Limb (tissue), 2 donors: ENCODE results near the gene LMBR1.
"Not testable (repeated sequence)": the region's sequence is repeated elsewhere in the genome, so short reads cannot be mapped to it uniquely, and the experiment has no call there.

Source experiments
- DNase-seq, 2 donors: peaks; one replicate each; pipeline ENCODE4 v3.0.0-alpha.2; 2016; ENCODE audit errors: extremely low spot score in 2 of 2

LMBR1 gene

DNA sequence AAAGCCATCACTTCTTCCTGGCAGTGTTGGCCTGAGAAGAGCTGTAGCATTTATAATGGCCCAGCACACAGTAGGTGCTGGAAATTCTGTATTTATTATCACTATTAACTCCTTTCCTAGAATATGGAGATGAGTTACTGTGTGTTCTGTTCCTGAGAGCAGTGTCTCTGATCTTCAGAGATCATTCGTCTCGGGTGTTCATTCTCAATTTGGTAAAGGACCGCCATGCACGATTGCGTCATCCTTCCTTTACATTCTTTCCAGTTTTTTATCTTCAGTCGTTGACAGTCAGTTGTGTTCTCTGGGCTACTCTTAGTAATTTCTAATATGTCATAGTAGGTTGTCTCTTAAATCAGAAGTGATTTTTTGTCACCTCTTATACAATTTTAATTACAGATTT is 233.8 kb downstream of the LMBR1 start:
- DNase-seq = no peak

DNA sequence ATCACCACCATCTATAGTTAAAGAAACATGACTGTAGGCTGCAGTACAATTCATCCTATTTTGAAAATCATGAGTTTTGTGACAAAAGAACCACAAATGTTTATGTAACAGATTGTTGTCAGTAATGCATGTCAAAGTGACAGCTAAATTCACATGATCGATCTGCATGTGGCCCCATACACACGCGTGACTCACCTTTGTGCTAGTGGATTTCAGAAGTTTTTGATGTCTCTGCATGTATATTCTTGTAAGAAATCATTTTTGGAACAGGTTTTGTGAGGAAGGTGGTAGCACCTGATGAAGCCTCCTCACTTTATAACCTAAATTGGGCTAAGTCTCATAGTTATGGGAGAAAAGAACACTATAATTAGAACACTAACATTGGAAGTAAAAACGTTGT is 235.3 kb downstream of the LMBR1 start:
- DNase-seq = no peak

- DNase-seq = no peak
Observed at GRCh38 chr7:156656598-156656997, 236.4 kb downstream of the LMBR1 start.

GRCh38 chr7:156655983-156656382 is 237.0 kb downstream of the LMBR1 start:
- DNase-seq = no peak

- DNase-seq = no peak
Observed at GRCh38 chr7:156655251-156655650, 237.7 kb downstream of the LMBR1 start.

DNA sequence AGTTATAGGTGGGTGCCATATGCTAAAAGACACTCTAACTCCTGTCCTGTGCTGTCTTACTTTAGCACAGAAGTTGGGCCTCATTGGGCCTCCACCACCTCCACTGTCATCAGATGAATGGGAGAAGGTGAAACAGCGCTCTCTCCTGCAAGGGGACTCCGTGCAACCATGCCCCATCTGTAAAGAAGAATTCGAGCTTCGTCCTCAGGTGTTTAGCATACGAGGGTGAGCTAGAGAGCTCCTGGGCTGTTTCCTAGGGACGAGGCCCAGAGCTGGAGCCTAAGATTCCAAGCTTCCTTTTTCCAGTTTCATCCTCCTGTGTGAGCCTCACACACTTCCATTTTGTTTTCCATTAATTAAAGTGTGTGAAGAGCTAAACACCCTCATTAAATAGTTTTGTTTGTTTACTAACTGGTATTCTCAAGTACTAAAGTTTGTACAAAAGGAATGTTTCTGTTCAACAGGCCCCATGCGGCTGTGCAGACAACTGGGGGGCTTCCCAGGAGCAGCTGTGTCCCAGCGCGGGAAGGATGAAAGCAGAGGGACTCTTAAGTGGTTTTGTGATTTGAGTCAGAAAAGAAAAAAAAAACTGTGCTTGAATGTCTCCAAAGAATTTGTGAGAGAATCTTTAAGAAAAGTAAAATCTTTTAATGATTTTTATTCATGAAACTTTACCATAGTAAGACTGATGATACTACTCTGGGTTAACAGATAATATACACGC is 238.3 kb downstream of the LMBR1 start:
- no peak for DNase-seq

DNA sequence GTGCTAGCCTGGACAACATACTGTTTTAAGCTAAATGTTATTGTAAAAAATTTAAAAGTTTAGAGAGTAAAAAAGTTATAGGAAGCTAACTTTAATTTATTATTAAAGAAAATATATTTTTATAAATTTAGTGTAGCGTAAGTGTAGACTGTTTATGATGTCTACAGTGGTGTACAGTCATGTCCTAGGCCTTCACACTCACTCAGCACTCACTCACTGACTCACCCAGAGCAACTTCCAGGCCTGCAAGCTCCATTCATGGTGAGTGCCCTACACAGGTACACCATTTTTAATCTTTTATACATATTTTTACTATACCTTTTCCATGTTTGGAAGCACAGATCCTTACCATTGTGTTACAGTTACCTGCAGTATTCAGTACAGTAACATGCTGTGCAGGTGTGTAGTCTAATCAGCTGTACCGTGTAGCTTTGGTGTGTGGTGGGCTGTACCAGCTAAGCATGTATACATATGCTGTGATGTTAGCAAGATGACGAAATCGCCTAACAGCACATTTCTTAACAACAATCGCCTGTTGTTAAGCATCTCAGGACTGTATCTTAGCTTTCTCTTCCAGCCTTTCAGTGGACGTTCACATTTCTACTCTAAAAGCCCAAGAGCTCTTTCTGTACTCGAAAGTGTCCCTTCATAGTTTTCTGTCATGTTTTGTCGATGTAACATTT is 240.0 kb downstream of the LMBR1 start:
- DNase-seq = no peak

GRCh38 chr7:156651474-156651873 is 241.5 kb downstream of the LMBR1 start:
- no peak for DNase-seq

GRCh38 chr7:156650042-156650441 is 242.9 kb downstream of the LMBR1 start:
- DNase-seq = no peak

- not testable (repeated sequence) for DNase-seq
Observed at GRCh38 chr7:156647330-156647729, 245.7 kb downstream of the LMBR1 start.

DNA sequence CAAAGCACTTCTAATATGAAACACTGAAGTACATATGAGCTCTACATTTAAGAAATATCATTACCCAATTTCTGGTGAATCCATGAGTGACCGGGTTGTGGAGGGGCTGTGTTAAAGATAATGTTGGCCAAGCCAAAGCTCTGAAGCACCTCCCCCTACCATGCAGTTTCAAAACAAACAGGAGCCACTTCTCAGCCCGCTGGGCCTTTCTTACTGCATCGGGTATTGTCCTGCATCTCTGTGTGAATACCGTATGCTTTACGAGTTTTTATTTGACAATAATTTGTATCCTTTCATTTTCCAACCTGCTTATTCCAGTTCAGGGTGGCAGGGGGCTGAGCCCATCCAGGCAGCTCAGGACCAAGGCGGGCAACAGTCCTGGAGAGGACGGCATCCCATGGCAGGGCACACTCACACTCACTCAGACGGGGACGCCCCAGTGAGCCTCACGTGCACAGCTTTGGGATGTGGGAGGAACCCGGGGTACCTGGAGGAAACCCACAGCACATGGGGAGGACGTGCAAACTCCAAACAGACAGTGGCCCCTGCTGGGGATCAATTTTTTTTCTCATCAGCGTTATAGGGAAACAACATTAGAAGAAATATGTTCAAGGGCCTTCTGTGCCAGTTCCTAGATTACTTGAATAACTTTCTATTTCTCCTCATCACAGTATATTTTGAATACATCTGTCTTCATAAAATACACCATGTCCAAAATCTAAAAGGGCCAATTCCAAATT is 250.5 kb downstream of the LMBR1 start:
- no peak for DNase-seq

- DNase-seq = no peak
Observed at GRCh38 chr7:156640949-156641485, 252.0 kb downstream of the LMBR1 start.

DNA sequence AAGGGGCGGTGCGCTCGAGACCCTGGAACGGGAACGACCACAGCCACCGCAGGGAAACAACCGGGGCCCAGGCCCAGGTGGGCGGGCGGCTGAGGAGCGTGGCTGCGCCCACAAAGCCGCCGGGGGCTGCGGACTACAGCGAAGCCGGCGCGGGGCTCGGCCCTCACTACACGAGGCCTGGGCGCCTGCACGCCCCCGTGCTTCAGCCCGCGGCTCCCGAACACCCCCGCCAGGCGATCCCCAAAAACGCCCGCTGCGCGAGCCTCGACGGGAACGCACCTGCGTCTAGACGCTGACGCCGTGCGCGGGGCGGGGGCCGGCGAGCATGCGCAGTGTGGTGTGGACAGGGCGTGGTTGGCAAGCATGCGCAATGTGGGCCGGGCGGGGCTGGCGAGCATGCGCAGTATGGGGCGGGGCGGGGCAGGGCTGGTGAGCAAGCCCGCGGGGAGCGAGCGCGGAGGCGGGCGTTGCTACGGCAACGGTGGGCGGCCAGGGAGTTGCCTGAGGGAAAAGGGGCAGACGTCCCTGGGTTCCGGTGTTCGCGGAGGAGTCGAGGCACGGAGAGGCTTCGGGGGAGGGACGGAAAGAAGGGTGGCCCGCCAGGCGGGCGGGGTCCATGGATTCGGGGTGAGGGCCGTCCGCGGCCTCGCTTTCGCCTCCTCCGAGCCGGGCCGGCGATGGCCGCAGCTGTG is 252.6 kb downstream of the LMBR1 start, which contains the start of gene RNF32:
RNF32 (plus strand) TSS at position 518 of the 692 bp plus-strand sequence. CDS start 3,104 bp downstream, outside the sequence.
- peak; percentile 84 to 99 for DNase-seq

GRCh38 chr7:156639426-156640256 is 253.3 kb downstream of the LMBR1 start:
- peak; percentile 1 to 43 for DNase-seq

GRCh38 chr7:156638443-156639077 is 254.4 kb downstream of the LMBR1 start:
- DNase-seq = no peak

DNA sequence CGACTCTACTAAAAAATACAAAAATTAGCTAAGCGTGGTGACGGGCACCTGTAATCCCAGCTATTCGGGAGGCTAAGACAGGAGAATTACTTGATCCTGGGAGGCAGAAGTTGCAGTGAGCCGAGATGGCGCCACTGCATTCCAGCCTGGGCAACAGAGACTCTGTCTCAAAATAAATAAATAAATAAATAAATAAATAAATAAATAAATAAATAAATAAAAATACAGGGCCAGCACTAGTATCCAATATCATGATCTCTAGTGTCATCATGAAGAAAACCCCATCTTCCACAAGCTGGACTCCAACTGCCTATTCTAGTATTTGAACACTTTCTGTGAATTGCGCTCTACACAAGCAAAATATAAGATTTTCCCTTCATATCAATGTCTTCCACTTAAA is 255.9 kb downstream of the LMBR1 start:
- not testable (repeated sequence) for DNase-seq

GRCh38 chr7:156635529-156636385 is 257.2 kb downstream of the LMBR1 start:
- no peak for DNase-seq

- no peak for DNase-seq
Observed at GRCh38 chr7:156634117-156634516, 258.9 kb downstream of the LMBR1 start.

GRCh38 chr7:156629873-156630272 is 263.1 kb downstream of the LMBR1 start:
- no peak for DNase-seq
